ENCODE results near the gene BTNL9.
"Not testable (repeated sequence)": the region's sequence is repeated elsewhere in the genome, so short reads cannot be mapped to it uniquely, and the experiment has no call there.

Gene BTNL9

DNA sequence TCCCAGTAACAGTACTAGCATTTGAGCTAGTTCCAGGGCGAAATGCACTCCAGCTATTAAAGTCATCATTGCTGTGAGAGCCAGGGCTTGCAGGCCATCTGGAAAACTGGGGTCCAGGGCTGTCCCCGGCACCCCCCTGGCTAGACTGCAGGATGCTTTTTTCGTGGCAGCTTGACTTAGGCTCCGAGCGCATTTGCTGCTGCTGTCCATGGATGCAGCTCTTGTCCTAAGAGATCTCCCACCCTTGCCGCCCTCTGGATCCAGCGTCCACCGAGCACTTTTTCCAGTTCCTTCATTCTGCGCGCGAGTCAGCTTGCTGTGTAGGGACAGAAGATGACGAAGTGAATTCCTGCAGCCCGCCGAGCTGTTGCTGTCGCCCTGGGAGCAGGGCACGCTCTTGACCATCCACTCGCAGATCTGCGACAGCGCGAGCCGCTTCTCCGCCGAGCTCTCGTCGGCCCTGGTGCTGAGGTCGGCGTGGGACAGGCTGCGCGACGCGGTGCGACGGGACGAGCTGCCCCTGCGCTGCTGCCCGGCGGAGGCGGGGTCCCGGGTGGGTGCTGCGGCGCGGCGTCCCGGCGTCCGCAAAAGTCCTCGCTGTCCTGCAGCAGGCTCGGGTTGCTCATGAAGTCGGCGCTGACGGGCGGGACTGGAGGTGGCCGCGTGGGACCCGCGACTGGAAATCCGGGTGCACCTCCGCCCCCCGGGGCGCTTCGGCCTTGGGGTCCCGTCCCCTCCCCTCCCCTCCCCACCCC, 60.2 kb downstream of the BTNL9 start:
- DNase-seq (ENCODE audit: low read depth): no peak

DNA sequence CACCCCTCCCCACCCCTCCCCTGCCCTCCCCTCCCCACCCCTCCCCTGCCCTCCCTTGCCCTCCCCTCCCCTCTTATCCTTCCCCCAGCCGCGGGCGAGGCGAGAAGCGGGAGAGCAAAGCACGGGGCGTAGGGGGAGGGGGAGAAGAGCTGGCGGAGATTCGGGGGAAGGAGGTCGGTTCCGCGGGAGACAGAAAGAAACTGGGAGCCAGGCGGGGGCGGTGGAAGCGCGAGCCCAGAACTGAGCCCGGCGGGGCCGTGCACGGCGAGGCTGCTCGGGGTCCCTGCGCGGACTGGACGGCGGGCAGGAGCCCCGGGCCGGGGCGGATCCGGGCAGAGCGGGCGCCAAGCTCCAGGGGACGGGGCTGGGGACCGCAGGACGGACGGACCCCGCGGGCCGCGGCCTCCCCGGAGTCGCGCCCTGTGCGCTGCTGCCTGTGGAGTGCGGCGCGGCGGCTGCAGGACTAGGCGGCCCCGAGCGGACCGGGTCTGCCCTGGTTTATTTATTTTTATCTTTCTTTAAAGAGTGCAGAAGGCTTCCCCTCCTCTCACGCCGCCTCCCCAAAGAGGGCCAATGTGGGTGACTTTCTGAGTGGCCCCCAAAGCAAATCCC, 61.1 kb downstream of the BTNL9 start:
- not testable (repeated sequence) for DNase-seq (ENCODE audit: low read depth)

DNA sequence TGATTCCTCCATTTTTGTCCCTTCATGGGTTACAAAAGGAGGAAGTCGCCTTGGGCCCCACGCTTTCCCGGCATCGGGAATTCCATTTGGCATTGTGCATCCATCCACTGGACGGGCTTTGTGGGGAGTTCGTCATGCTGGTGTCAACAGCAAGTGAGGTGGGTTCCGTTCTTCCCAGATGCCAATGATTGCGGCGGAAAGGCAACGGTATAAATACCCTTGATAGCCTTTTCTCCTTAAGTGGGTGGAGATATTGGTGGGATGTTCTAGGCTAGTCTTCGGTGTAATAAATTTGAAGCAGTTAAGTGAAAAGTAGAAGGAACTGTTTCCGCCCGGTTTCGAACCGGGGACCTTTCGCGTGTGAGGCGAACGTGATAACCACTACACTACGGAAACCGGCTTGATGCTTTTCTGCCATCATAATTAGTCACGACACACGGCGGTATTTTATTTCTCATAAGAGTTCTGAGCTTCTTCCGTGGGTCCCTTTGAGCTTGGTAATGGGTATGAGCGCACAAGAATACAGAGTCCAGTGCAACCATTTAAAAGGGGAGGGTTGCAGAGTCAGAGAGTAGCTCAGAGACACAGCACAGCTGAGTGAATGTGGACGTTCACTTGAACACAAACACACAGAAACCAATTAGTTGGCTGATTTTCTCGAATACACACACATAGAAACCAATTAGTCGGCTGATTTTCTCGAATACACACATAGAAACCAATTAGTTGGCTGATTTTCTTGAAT, 62.0 kb downstream of the BTNL9 start:
- DNase-seq (ENCODE audit: low read depth): not testable (repeated sequence)

DNA sequence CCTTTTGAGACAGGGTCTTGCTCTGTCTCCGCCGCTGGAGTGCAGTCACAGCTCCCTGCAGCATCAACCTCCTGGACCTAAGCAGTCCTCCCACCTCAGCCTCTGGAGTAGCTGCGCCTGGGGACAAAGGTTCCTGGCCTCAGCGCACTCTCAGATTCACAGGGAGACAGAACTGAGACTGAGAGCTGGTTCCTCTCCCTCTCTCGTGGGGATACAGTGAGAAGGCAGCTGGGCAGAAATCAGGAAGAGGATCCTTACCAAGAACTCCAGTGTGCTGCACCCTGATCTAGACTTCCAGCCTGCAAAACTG, 64.1 kb downstream of the BTNL9 start:
- DNase-seq (ENCODE audit: low read depth): not testable (repeated sequence)

DNA sequence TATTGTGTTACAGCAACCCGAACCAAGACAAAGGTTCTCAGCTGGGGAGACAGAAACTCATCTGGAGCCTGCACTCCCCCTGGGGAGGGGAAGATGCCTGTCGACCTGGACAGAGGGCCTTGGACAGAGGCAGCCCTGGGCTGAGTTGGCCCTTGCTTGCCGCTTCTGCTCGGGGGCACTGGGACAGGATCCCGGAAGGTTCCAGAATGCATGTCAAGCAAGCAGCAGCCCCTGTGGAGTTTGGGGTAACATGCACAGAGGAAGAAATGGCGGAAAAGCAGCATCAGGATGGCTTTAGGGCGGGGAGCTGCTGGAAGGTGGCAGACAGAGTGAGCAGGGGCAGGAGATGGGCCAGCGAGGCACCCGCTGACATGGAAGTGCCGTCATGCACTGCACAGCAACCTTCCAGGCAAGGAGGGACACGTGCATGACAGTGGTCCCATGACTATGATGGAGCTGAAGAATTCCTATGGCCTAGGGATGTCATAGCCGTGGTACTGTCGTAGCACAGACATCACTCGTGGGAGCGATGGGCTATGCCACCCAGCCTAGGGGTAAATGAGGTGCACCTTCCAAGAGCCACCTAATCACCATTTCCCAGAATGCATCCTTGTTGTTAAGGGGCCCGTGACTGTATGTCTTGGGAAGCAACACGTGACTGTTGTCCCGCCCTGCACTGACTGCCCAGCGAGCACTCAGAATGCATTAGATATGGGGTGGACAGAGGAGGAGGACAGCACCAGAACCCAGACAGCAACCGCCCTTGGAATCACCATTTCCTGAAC, 64.7 kb downstream of the BTNL9 start:
- DNase-seq (ENCODE audit: low read depth): not testable (repeated sequence)

DNA sequence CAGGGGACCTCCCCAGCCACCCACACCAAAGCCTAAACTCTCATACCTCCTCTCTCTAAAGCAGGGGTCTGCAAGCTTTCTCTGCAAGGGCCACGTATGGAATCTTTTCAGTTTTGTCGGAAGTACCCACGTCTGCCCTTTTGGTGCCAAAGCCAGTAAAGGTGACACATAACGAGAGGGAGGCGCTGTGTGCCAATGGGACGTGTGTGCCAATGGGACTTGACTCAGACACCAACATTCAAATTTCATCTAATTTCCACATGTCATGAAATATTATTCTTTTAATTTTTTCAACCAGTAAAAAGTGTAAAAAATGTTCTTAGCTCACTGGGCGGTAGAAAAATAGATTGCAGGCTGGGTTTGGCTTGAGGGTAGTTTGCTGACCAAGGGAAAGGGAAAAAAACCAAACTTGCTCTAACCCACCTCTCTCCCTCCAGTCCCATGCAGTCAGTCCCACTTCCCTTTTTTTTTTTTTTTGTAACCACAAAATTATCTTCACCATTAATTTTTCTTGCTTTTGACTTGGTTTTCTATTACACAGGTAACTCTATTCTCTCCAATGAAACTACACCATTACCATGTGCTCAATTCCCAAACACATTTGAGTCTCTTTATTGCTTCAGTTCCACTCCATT, 65.4 kb downstream of the BTNL9 start:
- no peak for DNase-seq (ENCODE audit: low read depth)

DNA sequence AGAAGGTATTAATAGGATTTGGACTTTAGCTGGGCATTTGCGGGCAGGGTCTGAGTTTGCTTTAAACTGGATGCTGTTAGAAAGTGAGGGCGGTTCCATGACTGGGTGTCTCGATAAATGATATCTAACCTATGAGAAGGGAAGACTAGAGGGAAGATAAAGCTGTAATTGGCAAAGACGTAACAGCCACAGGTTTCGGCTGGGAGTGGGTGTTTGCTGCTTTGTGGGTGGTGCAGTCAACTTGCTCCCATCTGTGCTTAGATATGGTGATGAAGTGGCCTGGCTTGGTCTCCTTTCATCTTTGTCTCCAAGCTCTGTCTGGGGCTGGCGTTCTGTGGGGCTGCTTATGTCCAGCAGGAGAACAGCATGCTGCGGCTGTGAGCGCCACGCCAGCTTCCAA, 67.6 kb downstream of the BTNL9 start:
- DNase-seq (ENCODE audit: low read depth): no peak

DNA sequence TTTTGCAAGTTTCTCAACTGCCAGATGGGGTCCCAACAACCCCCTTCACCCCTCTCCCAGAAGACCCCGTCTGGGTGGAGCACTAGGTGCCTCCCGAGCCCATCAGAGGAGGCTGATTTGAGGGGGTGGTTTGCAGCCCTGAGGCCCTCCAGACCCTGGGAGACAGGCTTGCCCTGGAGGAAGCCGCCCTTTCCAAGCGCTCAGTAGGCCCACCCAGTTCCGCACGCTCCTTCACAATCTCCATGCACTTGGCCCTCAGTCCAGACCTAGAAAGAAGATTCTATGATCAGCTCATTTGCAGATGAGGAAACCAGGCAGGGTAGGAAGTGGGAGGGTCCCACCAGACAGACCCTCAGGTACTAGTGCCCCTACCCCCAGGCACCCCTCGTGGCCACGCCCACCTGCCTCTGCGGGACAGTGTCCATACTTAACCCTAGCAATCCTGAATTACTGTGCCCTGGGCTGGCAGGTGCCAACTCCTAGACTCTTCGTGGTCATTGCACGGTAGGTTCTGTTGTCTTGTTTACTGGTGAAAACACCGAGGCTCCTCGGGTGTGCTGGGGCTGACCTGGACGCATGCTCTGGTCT, 68.6 kb downstream of the BTNL9 start:
- no peak for DNase-seq (ENCODE audit: low read depth)

DNA sequence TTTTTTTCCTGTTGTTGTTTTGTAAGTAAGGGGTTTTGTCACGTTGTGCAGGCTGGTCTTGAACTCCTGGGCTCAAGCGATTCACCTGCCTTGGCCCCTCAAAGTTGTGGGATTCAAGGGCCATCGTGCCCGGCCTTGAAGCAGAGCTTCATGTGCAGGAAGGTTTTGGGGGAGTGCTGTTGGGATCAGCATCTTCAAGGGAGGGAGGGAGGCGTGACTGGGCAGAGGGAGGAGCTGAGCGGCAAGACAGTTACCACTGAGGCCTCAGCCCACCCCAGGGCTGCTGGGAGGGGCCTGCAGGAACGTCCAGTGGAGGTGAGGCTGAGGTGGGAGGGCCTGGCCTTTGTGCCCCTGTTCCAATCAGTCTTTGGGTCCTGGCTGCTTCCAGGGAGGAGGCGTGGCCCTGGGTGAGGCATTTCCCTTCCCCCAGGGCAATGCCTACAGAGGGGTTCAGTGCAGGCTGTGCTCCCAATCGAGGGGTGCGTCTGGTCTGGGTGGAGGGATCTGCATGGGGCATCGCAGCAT, 69.5 kb downstream of the BTNL9 start:
- DNase-seq (ENCODE audit: low read depth): no peak

DNA sequence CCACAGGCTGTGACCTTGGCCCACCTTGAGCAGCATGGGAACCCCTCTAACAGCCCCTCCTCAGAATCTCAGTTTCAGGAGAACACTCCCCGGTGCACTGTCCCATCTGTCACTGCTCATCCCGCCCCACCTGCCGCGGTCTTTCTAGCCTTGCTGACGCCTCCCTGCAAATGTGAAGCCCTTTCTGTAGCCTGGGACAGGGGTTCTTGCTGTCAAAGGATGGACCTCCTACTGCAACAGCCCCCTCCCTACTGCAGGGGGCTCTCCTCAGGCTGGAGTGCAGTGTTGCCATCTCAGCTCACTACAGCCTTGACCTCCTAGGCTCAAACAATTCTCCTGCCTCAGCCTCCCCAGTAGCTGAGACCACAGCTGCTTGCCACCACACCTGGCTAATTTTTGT, 70.9 kb downstream of the BTNL9 start:
- no peak for DNase-seq (ENCODE audit: low read depth)

All from stimulated activated CD8-positive, alpha-beta memory T cell treated with anti-CD3 and anti-CD28 coated beads, Interleukin-7, amount 100 ng/mL, for 24 hours (primary cell).